PC-9 (cell line): ENCODE data around the gene RPL26. TPM values are rescaled to one million over a fixed set of nuclear protein-coding genes. Genes with fewer than 3 reads are reported as not detected.

Experiments used
- BruUV-seq: library from RNA; stranded (reverse); fragments of 400-500 nt; replicated peaks from 2 replicates; lab custom pipeline; 2021; lab: Mats Ljungman, UMichigan
- CTCF ChIA-PET: fragments of 300-600 bp; sonication (Branson Sonifier 250); formaldehyde crosslinking; loops from one replicate; lab custom pipeline; 2022; ENCODE audit warnings: antibody characterized with exemption; lab: Charles Lee
- POLR2A ChIA-PET: fragments of 300-600 bp; sonication (Branson Sonifier 250); formaldehyde crosslinking; loops from one replicate; lab custom pipeline; 2022; ENCODE audit warnings: antibody characterized with exemption; ENCODE audit not compliant: unreplicated experiment; lab: Charles Lee
- DNase-seq, 2 experiments: peaks; one replicate each; pipeline versions ENCODE4 v3.0.0 to v3.0.0-alpha.2; 2015 to 2022; ENCODE audit warnings: mixed read lengths in 1 of 2
- H2AFZ ChIP-seq: fragments of 200-600 bp; sonication (generic); 2 replicates; pipeline ENCODE4 v1.8.1; 2017; ENCODE audit warnings: antibody characterized with exemption
- H3F3A ChIP-seq: fragments of 200-600 bp; sonication (generic); 2 replicates; pipeline ENCODE4 v1.8.1; 2017; ENCODE audit warnings: antibody characterized with exemption, mild to moderate bottlenecking, low read depth; ENCODE audit not compliant: insufficient read depth
- H3K27ac ChIP-seq: fragments of 200-600 bp; sonication (generic); 2 replicates; pipeline ENCODE4 v1.6.1; 2016; ENCODE audit warnings: mixed run types
- H3K27me3 ChIP-seq: fragments of 200-600 bp; sonication (generic); 2 replicates; pipeline ENCODE4 v1.6.1; 2016; ENCODE audit warnings: low read depth, mixed run types; ENCODE audit not compliant: insufficient read depth
- H3K36me3 ChIP-seq: fragments of 200-600 bp; sonication (generic); 2 replicates; pipeline ENCODE4 v1.6.1; 2016; ENCODE audit warnings: low read depth, mixed run types
- H3K4me1 ChIP-seq: fragments of 200-600 bp; sonication (generic); replicated peaks from 2 replicates; pipeline ENCODE4 v1.6.1; 2016; ENCODE audit warnings: mixed run types; ENCODE audit not compliant: insufficient read depth
- H3K4me2 ChIP-seq: fragments of 200-600 bp; sonication (generic); 2 replicates; pipeline ENCODE4 v1.6.1; 2017; ENCODE audit warnings: mixed run types
- H3K4me3 ChIP-seq: fragments of 200-600 bp; sonication (generic); 2 replicates; pipeline ENCODE4 v1.6.1; 2016; ENCODE audit warnings: mixed run types
- H3K79me2 ChIP-seq: fragments of 200-600 bp; sonication (generic); 2 replicates; pipeline ENCODE4 v1.6.1; 2017; ENCODE audit warnings: low read depth, mixed run types
- H3K9me2 ChIP-seq: fragments of 200-600 bp; sonication (generic); 2 replicates; pipeline ENCODE4 v1.8.1; 2017; ENCODE audit warnings: mild to moderate bottlenecking; ENCODE audit not compliant: insufficient read depth
- H3K9me3 ChIP-seq: fragments of 200-600 bp; sonication (generic); 2 replicates; pipeline ENCODE4 v1.8.1; 2016; ENCODE audit warnings: low read depth; ENCODE audit not compliant: insufficient read depth
- H4K20me1 ChIP-seq: fragments of 200-600 bp; sonication (generic); 2 replicates; pipeline ENCODE4 v1.8.1; 2017; ENCODE audit not compliant: insufficient read depth
- CTCF ChIP-seq: fragments of 200-600 bp; sonication (generic); conservative IDR thresholded peaks from 2 replicates; pipeline ENCODE4 v1.6.1; 2017; ENCODE audit warnings: mixed run types, antibody characterized with exemption, mild to moderate bottlenecking, moderate library complexity
- EZH2 ChIP-seq: fragments of 200-600 bp; sonication (generic); IDR thresholded peaks from 2 replicates; pipeline ENCODE4 v1.8.0; 2017; ENCODE audit warnings: antibody characterized with exemption, low read depth
- intact Hi-C: fragments of 100-400 bp; cut with micrococcal nuclease; formaldehyde crosslinking; loops from one replicate; pipeline ENCODE4 v1.10.0; 2022; ENCODE audit not compliant: unreplicated experiment
- total RNA-seq: library from RNA; stranded (reverse); gene quantifications from 2 replicates; pipeline ENCODE4 v1.2.3, GENCODE V29; 2021

RPL26 gene
- total RNA-seq, 1 experiment from 2014 or later: 2,519 TPM

GRCh38 chr17:8393470-8394231 lies 10.7 kb upstream of the RPL26 start:
- H3K9me2 ChIP-seq: no peaks in the 10 kb centered on the region
- intact Hi-C loops: no loop called here
- H2AFZ ChIP-seq: no peak overlapping the region
- DNase-seq: peak; percentile 50 to 83
- H3K27me3 ChIP-seq: no peaks in the 10 kb centered on the region
- H3K9me3 ChIP-seq: no peaks in the 10 kb centered on the region
- H3F3A ChIP-seq: peaks cover 17% of the 10 kb centered on the region; the same call in 1 of the 2 replicates
- peak overlapping the region; percentile 19; the same call in 1 of the 2 replicates for H3K4me2 ChIP-seq
- BruUV-seq: no TSS peak
- H3K27ac ChIP-seq: peak overlapping the region; percentile 53
- H3K4me1 ChIP-seq: peaks cover 34% of the 10 kb centered on the region
- H3K36me3 ChIP-seq: no peaks in the 10 kb centered on the region
- no peak overlapping the region for H3K4me3 ChIP-seq
- CTCF ChIA-PET: interaction anchor here (0.5 to 1.0 kb wide), 2 partner anchors 10 to 146 kb away, joined by 4 to 6 read pairs; partner anchors contain the start of gene CTC1
- POLR2A ChIA-PET: interaction anchor here (0.6 to 0.7 kb wide), 2 partner anchors 10 to 12 kb away, joined by 5 to 6 read pairs; no protein-coding TSS in a partner anchor
- TF ChIP-seq EZH2 (no peak), CTCF (no peak)
- no peaks in the 10 kb centered on the region for H3K79me2 ChIP-seq
- H4K20me1 ChIP-seq: no peaks in the 10 kb centered on the region

GRCh38 chr17:8392674-8393469 lies 9.9 kb upstream of the RPL26 start:
- intact Hi-C loops: no loop called here
- Histone ChIP-seq H2AFZ (no peak overlapping the region), H3K9me2 (no peaks in the 10 kb centered on the region), H4K20me1 (no peaks in the 10 kb centered on the region), H3K79me2 (no peaks in the 10 kb centered on the region), H3K4me3 (no peak overlapping the region), H3K4me1 (peaks cover 30% of the 10 kb centered on the region), H3K27me3 (no peaks in the 10 kb centered on the region), H3K4me2 (no peak overlapping the region), H3K9me3 (no peaks in the 10 kb centered on the region), H3K36me3 (no peaks in the 10 kb centered on the region), H3K27ac (peak overlapping the region; percentile 53), H3F3A (peaks cover 17% of the 10 kb centered on the region; the same call in 1 of the 2 replicates)
- TF ChIP-seq EZH2 (no peak), CTCF (no peak)
- DNase-seq: no peak
- ChIA-PET POLR2A (no interaction called here), CTCF (no interaction called here)
- BruUV-seq: TSS peak; percentile 25

- H3K27ac ChIP-seq: peak overlapping the region; percentile 15; the same call in 1 of the 2 replicates
- ChIA-PET CTCF (interaction anchor here (0.7 to 1.0 kb wide), 2 partner anchors 9 to 56 kb away, joined by 4 read pairs; partner anchors contain the start of gene RPL26), POLR2A (interaction anchor here (0.6 to 0.9 kb wide), 3 partner anchors 37 to 170 kb away, joined by 3 read pairs; no protein-coding TSS in a partner anchor)
These were observed 9.3 kb upstream of the RPL26 start for GRCh38 chr17:8392274-8392673.

More at GRCh38 chr17:8392274-8392673, 9.3 kb upstream of the RPL26 start:
- no peak for DNase-seq
- Histone ChIP-seq H3K9me3 (no peaks in the 10 kb centered on the region), H3K36me3 (no peaks in the 10 kb centered on the region), H4K20me1 (no peaks in the 10 kb centered on the region), H3K4me1 (peaks cover 25% of the 10 kb centered on the region), H3F3A (peaks cover 17% of the 10 kb centered on the region; the same call in 1 of the 2 replicates), H3K79me2 (no peaks in the 10 kb centered on the region), H3K27me3 (no peaks in the 10 kb centered on the region), H3K4me2 (peak overlapping the region; percentile 36; the same call in 1 of the 2 replicates), H3K4me3 (no peak overlapping the region), H3K9me2 (no peaks in the 10 kb centered on the region), H2AFZ (no peak overlapping the region)
- BruUV-seq: TSS peak; percentile 14
- intact Hi-C loops: no loop called here
- TF ChIP-seq CTCF: no peak
- no peak for TF ChIP-seq EZH2
